Breast epithelium (tissue), 4 donors: Measurements from ENCODE around the gene ADARB2. TPM values are rescaled to one million over a fixed set of nuclear protein-coding genes. Genes with fewer than 3 reads are reported as not detected.

ENCODE experiments used
- DNase-seq, 2 donors: peaks; one replicate each; pipeline ENCODE4 v3.0.0-alpha.2; 2019; ENCODE audit warnings: low spot score in 2 of 2
- H3K27ac ChIP-seq, 2 donors: fragments of 200-600 bp; sonication (generic) in 1 of 2; one replicate each; pipeline ENCODE4 v1.5.1; 2016 to 2019; ENCODE audit warnings: mild to moderate bottlenecking in 1 of 2
- H3K27me3 ChIP-seq, 2 donors: fragments of 200-600 bp; sonication (generic) in 1 of 2; one replicate each; pipeline versions ENCODE4 v1.5.1 to v1.6.0; 2017 to 2019; ENCODE audit warnings: control low read depth in 1 of 2, mild to moderate bottlenecking in 1 of 2
- H3K36me3 ChIP-seq: fragments of 200-600 bp; one replicate; pipeline ENCODE4 v1.5.1; 2019
- H3K4me1 ChIP-seq, 2 donors: fragments of 200-600 bp; sonication (generic); one replicate each; pipeline ENCODE4 v1.5.1; 2016 to 2019; ENCODE audit warnings: control low read depth in 1 of 2
- H3K4me3 ChIP-seq, 3 donors: fragments of 200-600 bp; sonication (generic); 1 replicate in 2 of 3; 2 replicates in 1 of 3; pipeline ENCODE4 v1.5.1; 2016 to 2019; ENCODE audit warnings: mild to moderate bottlenecking in 3 of 3, moderate library complexity in 2 of 3
- H3K9me3 ChIP-seq, 2 donors: fragments of 200-600 bp; sonication (generic) in 1 of 2; one replicate each; pipeline ENCODE4 v1.5.1; 2016 to 2019; ENCODE audit warnings: control low read depth in 1 of 2
- CTCF ChIP-seq, 3 donors: fragments of 450-650 bp; IDR thresholded peaks; one replicate each; pipeline ENCODE4 v1.5.1; 2016 to 2017; ENCODE audit warnings: antibody characterized with exemption in 3 of 3, mild to moderate bottlenecking in 3 of 3, moderate library complexity in 3 of 3
- POLR2A ChIP-seq: fragments of 450-650 bp; IDR thresholded peaks from one replicate; pipeline ENCODE4 v1.6.1; 2016; ENCODE audit warnings: antibody characterized with exemption, mild to moderate bottlenecking, moderate library complexity
- POLR2AphosphoS5 ChIP-seq, 3 donors: sonication (generic); formaldehyde crosslinking; IDR thresholded peaks; one replicate each; pipeline ENCODE4 v1.6.1; 2017; ENCODE audit warnings: antibody characterized with exemption in 3 of 3
- intact Hi-C: fragments of 100-400 bp; cut with DNase I; formaldehyde crosslinking; loops from one replicate; pipeline ENCODE4 v1.15.1; 2023; ENCODE audit warnings: low total_unique reads
- total RNA-seq, 3 donors: library from RNA; depleted of rRNA; stranded (reverse); fragments of >200 nt; gene quantifications; one replicate each; pipeline ENCODE4 v1.1.0, GENCODE V29; 2016

The ADARB2 gene
- total RNA-seq, 3 donors from 2014 or later, result 0.32 to 3.9 (median 2.0) TPM

GRCh38 chr10:1308173-1308961 lies 429.0 kb downstream of the ADARB2 start:
- DNase-seq, result no peak

GRCh38 chr10:1301143-1301542 lies 436.2 kb downstream of the ADARB2 start:
- TF ChIP-seq POLR2A (no peak), CTCF (IDR thresholded peaks at IDR 0.05) (no peak), POLR2AphosphoS5 (IDR thresholded peaks at IDR 0.05) (no peak)
- no peak for DNase-seq
- H3K4me3 ChIP-seq, result no peak overlapping the region
- no peaks in the 10 kb centered on the region for H3K36me3 ChIP-seq
- intact Hi-C loops, result no loop called here
- no peak overlapping the region for H3K27ac ChIP-seq
- no peaks in the 10 kb centered on the region for H3K9me3 ChIP-seq
- peaks cover 0 to 11% of the 10 kb centered on the region in 2 donors for H3K27me3 ChIP-seq
- no peaks in the 10 kb centered on the region for H3K4me1 ChIP-seq

More at GRCh38 chr10:1308173-1308961, 429.0 kb downstream of the ADARB2 start:
- Histone ChIP-seq H3K27ac (no peak overlapping the region), H3K4me1 (no peaks in the 10 kb centered on the region), H3K27me3 (no peaks in the 10 kb centered on the region), H3K36me3 (no peaks in the 10 kb centered on the region), H3K4me3 (no peak overlapping the region), H3K9me3 (no peaks in the 10 kb centered on the region)
- intact Hi-C loops, result no loop called here
- TF ChIP-seq POLR2A (no peak), CTCF (IDR thresholded peaks at IDR 0.05) (no peak), POLR2AphosphoS5 (IDR thresholded peaks at IDR 0.05) (no peak)

- no peak for DNase-seq
Observed at GRCh38 chr10:1300218-1300617, 437.1 kb downstream of the ADARB2 start.

GRCh38 chr10:1299041-1299726 lies 438.1 kb downstream of the ADARB2 start:
- intact Hi-C loops, result no loop called here
- Histone ChIP-seq H3K4me1 (no peaks in the 10 kb centered on the region), H3K9me3 (no peaks in the 10 kb centered on the region), H3K27ac (no peak overlapping the region), H3K4me3 (no peak overlapping the region), H3K27me3 (peaks cover 0 to 11% of the 10 kb centered on the region in 2 donors), H3K36me3 (no peaks in the 10 kb centered on the region)
- DNase-seq, result no peak
- TF ChIP-seq POLR2AphosphoS5 (IDR thresholded peaks at IDR 0.05) (no peak), POLR2A (no peak), CTCF (IDR thresholded peaks at IDR 0.05) (no peak)

More at GRCh38 chr10:1300218-1300617, 437.1 kb downstream of the ADARB2 start:
- Histone ChIP-seq H3K4me1 (no peaks in the 10 kb centered on the region), H3K36me3 (no peaks in the 10 kb centered on the region), H3K27me3 (peaks cover 0 to 11% of the 10 kb centered on the region in 2 donors), H3K4me3 (no peak overlapping the region), H3K27ac (no peak overlapping the region), H3K9me3 (no peaks in the 10 kb centered on the region)
- TF ChIP-seq POLR2AphosphoS5 (IDR thresholded peaks at IDR 0.05) (no peak), CTCF (IDR thresholded peaks at IDR 0.05) (no peak), POLR2A (no peak)
- intact Hi-C loops, result no loop called here
